Prostate gland (tissue), 2 donors: ENCODE measurements around the gene FBXO5.

Experiments
- POLR2A ChIP-seq: fragments of 450-650 bp; IDR thresholded peaks from one replicate; pipeline ENCODE4 v1.6.1; 2016; ENCODE audit warnings: antibody characterized with exemption, mild to moderate bottlenecking
- TF ChIP-seq, protein P1 (sequence below), 4 experiments: fragments of 200-600 bp in 2 of 4; fragments of 450-650 bp in 2 of 4; sonication (generic) in 2 of 4; IDR thresholded peaks; 1 replicate in 3 of 4; 2 replicates in 1 of 4; pipeline ENCODE4 v1.5.1; 2016 to 2019; ENCODE audit warnings: antibody characterized with exemption in 4 of 4, mild to moderate bottlenecking in 2 of 4, moderate library complexity in 2 of 4

DNA sequence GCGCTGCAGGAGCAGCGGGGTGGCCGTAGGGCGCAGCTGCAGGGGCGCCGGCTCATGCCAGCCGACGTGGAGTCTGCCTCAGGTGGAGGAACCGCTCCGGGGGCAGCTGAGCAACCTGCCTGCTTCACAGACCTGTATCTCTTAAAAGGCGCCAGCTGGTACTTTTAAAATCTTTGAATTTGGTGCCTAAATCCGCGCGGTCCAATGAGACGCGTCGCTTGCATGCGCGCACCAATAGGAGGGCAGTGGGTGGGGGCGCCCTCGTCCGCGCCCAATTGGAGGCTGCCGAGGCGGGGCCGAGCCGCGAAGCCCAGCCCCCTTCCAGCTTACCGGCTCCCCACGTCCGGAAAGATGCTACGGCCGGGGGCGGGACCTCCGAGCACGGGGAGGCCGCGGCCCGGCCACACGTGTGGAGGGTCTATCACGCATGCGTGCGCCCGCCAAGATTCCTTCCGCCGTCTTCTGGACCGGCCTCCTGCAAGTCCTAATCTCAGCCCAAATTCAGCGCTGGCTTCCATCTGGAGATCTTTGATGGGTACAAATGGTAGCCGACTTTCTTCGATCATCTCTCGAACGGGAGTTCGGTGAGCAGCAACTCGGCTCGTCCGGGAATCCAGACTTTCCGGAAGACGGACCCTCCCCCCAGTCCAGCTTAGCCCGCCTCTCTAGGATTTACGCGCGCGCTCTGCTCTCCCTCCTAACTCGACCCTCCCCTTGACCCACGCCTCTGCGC lies at the start of gene FBXO5:
- TF ChIP-seq, protein P1, sequence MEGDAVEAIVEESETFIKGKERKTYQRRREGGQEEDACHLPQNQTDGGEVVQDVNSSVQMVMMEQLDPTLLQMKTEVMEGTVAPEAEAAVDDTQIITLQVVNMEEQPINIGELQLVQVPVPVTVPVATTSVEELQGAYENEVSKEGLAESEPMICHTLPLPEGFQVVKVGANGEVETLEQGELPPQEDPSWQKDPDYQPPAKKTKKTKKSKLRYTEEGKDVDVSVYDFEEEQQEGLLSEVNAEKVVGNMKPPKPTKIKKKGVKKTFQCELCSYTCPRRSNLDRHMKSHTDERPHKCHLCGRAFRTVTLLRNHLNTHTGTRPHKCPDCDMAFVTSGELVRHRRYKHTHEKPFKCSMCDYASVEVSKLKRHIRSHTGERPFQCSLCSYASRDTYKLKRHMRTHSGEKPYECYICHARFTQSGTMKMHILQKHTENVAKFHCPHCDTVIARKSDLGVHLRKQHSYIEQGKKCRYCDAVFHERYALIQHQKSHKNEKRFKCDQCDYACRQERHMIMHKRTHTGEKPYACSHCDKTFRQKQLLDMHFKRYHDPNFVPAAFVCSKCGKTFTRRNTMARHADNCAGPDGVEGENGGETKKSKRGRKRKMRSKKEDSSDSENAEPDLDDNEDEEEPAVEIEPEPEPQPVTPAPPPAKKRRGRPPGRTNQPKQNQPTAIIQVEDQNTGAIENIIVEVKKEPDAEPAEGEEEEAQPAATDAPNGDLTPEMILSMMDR (IDR thresholded peaks at IDR 0.05): peak in 1 of 4 experiments; percentile 4
- TF ChIP-seq POLR2A: no peak
